IMR-90 (cell line): ENCODE measurements around the gene KLK5.
"Not testable (repeated sequence)": the region's sequence is repeated elsewhere in the genome, so short reads cannot be mapped to it uniquely, and the experiment has no call there.

Experiments used
- BHLHE40 ChIP-seq: fragments of 150-350 bp; IDR thresholded peaks from 2 replicates; pipeline ENCODE4 v1.6.1; 2016; ENCODE audit warnings: mild to moderate bottlenecking, low read depth, low read length
- CEBPB ChIP-seq: IDR thresholded peaks from 2 replicates; pipeline ENCODE4 v1.6.1; 2012; ENCODE audit warnings: low read depth, low read length, improper control_type of control experiment
- CTCF ChIP-seq: conservative IDR thresholded peaks from 2 replicates; pipeline ENCODE4 v1.5.1; 2012; ENCODE audit warnings: mild to moderate bottlenecking, low read depth, low read length, improper control_type of control experiment
- ELK1 ChIP-seq: fragments of 150-350 bp; IDR thresholded peaks from 2 replicates; pipeline ENCODE4 v1.6.1; 2016; ENCODE audit warnings: low read depth, mild to moderate bottlenecking, low read length, moderate library complexity, borderline replicate concordance
- FOS ChIP-seq: fragments of 150-350 bp; IDR thresholded peaks from 2 replicates; pipeline ENCODE4 v1.6.1; 2016; ENCODE audit warnings: low read depth, low read length
- MAFK ChIP-seq: IDR thresholded peaks from 2 replicates; pipeline ENCODE4 v1.6.1; 2012; ENCODE audit warnings: low read depth, low read length, improper control_type of control experiment
- POLR2A ChIP-seq: IDR thresholded peaks from 2 replicates; pipeline ENCODE4 v1.6.1; 2012; ENCODE audit warnings: mild to moderate bottlenecking, low read depth, low read length
- RAD21 ChIP-seq: IDR thresholded peaks from 2 replicates; pipeline ENCODE4 v1.6.1; 2012; ENCODE audit warnings: low read length, improper control_type of control experiment
- RCOR1 ChIP-seq: IDR thresholded peaks from 2 replicates; pipeline ENCODE4 v1.6.1; 2012; ENCODE audit warnings: mild to moderate bottlenecking, low read length, improper control_type of control experiment; ENCODE audit not compliant: insufficient replicate concordance
- RFX5 ChIP-seq: IDR thresholded peaks from 2 replicates; pipeline ENCODE4 v1.8.0; 2012; ENCODE audit warnings: low read depth, mild to moderate bottlenecking, low read length, moderate library complexity
- SMC3 ChIP-seq: fragments of 150-350 bp; IDR thresholded peaks from 2 replicates; pipeline ENCODE4 v1.6.1; 2016; ENCODE audit warnings: low read depth, mild to moderate bottlenecking, antibody characterized with exemption, low read length, moderate library complexity

DNA sequence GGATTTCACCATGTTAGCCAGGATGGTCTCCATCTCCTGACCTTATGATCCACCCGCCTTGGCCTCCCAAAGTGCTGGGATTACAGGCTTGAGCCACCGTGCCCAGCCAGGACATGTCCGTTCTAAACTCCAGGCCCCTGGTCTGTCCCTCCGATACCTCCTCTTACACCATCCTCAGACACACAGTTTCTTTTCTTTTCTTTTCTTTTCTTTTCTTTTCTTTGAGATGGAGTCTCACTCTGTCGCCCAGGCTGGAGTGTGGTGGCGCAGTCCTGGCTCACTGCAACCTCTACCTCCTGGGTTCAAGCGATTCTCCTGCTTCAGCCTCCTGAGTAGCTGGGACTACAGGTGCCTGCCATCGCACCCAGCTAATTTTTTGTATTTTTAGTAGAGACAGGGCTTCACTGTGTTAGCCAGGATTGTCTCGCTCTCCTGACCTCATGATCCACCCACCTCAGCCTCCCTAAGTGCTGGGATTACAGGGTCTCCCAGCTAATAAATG lies 56.7 kb downstream of the KLK5 start:
- not testable (repeated sequence) for TF ChIP-seq CTCF, RAD21, SMC3, RCOR1, POLR2A, FOS, BHLHE40, CEBPB, RFX5, MAFK, ELK1
